ENCODE data around the gene KATNIP. TPM values are rescaled to one million over a fixed set of nuclear protein-coding genes. Genes with fewer than 3 reads are reported as not detected.

The KATNIP gene
- total and polyA plus RNA-seq, 2 of the 13 experiments (the other 11 are each of a cell fraction or from before 2014, with no cell fraction given): 9.7 to 12.0 TPM

- TF ChIP-seq PBX3 (CRISPR knock-in tag; IDR thresholded peaks at IDR 0.05; ENCODE audit: borderline replicate concordance): 0 out of 2 replicates have a peak, but pooled peaks have one; percentile 13
- peak; percentile 100 for TF ChIP-seq ATF7 (IDR thresholded peaks at IDR 0.05)
- TF ChIP-seq ATF7 (CRISPR knock-in tag; IDR thresholded peaks at IDR 0.05): peak; percentile 96
- peak; percentile 90 for TF ChIP-seq YY1 (IDR thresholded peaks at IDR 0.05; ENCODE audit: insufficient read depth, insufficient replicate concordance, low read depth, low read length)
- peak; percentile 6; the same call in 1 of the 2 replicates for TF ChIP-seq THRA (CRISPR knock-in tag; IDR thresholded peaks at IDR 0.05; ENCODE audit: borderline replicate concordance)
- TF ChIP-seq, protein P1, sequence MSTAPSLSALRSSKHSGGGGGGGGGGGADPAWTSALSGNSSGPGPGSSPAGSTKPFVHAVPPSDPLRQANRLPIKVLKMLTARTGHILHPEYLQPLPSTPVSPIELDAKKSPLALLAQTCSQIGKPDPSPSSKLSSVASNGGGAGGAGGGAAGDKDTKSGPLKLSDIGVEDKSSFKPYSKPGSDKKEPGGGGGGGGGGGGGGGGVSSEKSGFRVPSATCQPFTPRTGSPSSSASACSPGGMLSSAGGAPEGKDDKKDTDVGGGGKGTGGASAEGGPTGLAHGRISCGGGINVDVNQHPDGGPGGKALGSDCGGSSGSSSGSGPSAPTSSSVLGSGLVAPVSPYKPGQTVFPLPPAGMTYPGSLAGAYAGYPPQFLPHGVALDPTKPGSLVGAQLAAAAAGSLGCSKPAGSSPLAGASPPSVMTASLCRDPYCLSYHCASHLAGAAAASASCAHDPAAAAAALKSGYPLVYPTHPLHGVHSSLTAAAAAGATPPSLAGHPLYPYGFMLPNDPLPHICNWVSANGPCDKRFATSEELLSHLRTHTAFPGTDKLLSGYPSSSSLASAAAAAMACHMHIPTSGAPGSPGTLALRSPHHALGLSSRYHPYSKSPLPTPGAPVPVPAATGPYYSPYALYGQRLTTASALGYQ (CRISPR knock-in tag; IDR thresholded peaks at IDR 0.05): peak; percentile 32
- TF ChIP-seq TEAD3 (CRISPR knock-in tag; optimal IDR thresholded peaks at IDR 0.05; ENCODE audit: borderline replicate concordance): peak; percentile 49
- 0 out of 2 replicates have a peak, but pooled peaks have one; percentile 46 for TF ChIP-seq SAFB2 (CRISPR knock-in tag; IDR thresholded peaks at IDR 0.05; ENCODE audit: borderline replicate concordance, low read depth)
- TF ChIP-seq ZNF207 (IDR thresholded peaks at IDR 0.05; ENCODE audit: borderline replicate concordance): no peak
- peak; percentile 10; the same call in 1 of the 2 replicates for TF ChIP-seq ZNF12 (CRISPR knock-in tag; IDR thresholded peaks at IDR 0.05)
- TF ChIP-seq, protein P2, sequence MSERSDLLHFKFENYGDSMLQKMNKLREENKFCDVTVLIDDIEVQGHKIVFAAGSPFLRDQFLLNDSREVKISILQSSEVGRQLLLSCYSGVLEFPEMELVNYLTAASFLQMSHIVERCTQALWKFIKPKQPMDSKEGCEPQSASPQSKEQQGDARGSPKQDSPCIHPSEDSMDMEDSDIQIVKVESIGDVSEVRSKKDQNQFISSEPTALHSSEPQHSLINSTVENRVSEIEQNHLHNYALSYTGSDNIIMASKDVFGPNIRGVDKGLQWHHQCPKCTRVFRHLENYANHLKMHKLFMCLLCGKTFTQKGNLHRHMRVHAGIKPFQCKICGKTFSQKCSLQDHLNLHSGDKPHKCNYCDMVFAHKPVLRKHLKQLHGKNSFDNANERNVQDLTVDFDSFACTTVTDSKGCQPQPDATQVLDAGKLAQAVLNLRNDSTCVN (CRISPR knock-in tag; IDR thresholded peaks at IDR 0.05; ENCODE audit: borderline replicate concordance): peak; percentile 70
- TF ChIP-seq ZNF441 (CRISPR knock-in tag; IDR thresholded peaks at IDR 0.05; ENCODE audit: borderline replicate concordance): 0 out of 2 replicates have a peak, but pooled peaks have one; percentile 19
- TF ChIP-seq BRF2 (CRISPR knock-in tag; IDR thresholded peaks at IDR 0.05): no peak
- TF ChIP-seq TCF12 (IDR thresholded peaks at IDR 0.05): no peak
- TF ChIP-seq TCF12 (CRISPR knock-in tag; IDR thresholded peaks at IDR 0.05): 0 out of 2 replicates have a peak, but pooled peaks have one; percentile 58
- TF ChIP-seq SAP130 (CRISPR knock-in tag; IDR thresholded peaks at IDR 0.05; ENCODE audit: low read depth): peak; percentile 99
- 0 out of 2 replicates have a peak, but pooled peaks have one; percentile 66 for TF ChIP-seq ATAD3A (CRISPR knock-in tag; IDR thresholded peaks at IDR 0.05)
These were observed at the start of gene KATNIP, which contains the start of gene GTF3C1 (continued) for GRCh38 chr16:27549746-27550581.

All from HepG2 (cell line).